ENCODE measurements around the gene AGGF1.

GRCh38 chr5:77101298-77101697 lies 71.1 kb downstream of the AGGF1 start:
- TF ChIP-seq KDM1A (IDR thresholded peaks at IDR 0.05; ENCODE audit: low read depth) (no peak), POLR2A (IDR thresholded peaks at IDR 0.05; ENCODE audit: low read length) (no peak), KDM5A (IDR thresholded peaks at IDR 0.05) (no peak), EHMT2 (IDR thresholded peaks at IDR 0.05; ENCODE audit: low read depth) (no peak)
